ENCODE results near the gene TAL2.

TAL2 gene

DNA sequence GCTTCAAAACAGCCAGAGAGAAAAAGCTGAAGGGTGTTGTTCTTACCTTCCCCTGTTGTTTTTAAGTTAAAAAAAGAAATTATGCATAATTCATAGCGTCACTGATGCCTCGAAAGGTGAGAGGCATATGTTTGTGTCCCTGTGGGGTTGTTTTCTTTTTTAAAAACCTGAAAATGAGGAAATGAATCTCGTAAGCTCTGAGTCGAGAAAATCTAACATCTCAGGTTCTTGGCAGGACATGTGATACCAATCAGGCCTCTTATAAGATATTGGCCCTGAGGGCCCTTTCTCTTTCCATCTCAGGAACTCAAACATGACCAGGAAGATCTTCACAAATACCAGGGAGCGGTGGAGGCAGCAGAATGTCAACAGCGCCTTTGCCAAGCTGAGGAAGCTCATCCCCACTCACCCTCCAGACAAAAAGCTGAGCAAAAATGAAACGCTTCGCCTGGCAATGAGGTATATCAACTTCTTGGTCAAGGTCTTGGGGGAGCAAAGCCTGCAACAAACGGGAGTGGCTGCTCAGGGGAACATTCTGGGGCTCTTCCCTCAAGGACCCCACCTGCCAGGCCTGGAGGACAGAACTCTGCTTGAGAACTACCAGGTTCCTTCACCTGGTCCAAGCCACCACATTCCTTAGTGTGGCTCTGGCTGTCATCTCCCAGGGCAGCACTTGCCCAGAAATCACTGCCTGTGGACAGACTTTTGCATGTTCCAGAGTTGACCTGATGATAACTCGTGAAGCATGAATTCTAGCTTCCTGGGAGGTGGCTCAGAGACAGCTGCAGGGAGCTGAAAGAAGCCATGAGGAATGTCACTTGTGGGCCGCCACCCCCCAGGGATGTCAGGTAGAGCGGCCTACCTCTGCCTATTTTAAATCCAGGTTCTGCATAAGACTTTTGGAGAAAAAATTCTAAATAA, at the start of gene TAL2:
Gene TAL2, plus strand, starts transcription at position 274 of the 921 bp plus-strand sequence. Its CDS starts 40 bp downstream, at position 314.
- no peak for DNase-seq (ENCODE audit: low read depth in 2 of 2)

DNA sequence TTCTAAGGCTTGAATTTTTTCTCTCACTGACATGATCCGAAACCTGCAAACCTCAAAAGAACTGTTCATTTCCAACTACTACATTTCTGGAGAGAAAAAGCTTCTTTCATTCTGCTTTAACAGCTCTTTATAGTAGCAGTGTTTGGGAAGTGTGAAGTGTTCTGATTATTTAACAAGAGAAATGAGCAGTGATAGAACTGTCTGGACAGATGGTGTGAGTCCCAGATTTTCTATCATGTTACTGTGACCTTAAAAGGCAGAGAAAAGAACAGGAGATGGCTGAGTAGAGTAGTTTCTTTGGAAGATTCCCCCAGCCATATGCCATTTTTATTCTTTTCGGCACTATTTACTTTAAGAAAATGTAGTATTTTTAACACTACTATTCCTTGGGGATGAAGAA, 41.3 kb upstream of the TAL2 start:
- DNase-seq (ENCODE audit: low read depth in 2 of 2), result no peak

DNA sequence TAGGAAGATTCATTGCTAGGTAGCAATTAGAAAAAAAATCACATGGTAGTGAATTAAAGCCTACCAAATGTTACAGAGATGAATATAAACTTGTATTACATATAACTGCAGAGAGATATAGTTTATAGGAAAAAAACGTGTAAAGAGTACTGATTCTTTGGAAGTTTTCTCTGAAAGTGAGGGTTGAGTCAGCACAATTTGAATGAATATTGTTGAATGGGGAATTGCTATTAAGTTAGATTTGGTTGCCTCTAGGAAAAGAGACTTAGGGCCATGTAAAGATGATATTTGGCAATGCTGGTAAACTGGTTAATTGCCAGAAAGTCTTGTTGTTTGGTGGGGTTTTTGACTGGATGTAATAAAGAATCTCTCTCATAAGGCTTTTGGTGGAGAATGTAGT, 37.2 kb upstream of the TAL2 start:
- no peak for DNase-seq (ENCODE audit: low read depth in 2 of 2)

DNA sequence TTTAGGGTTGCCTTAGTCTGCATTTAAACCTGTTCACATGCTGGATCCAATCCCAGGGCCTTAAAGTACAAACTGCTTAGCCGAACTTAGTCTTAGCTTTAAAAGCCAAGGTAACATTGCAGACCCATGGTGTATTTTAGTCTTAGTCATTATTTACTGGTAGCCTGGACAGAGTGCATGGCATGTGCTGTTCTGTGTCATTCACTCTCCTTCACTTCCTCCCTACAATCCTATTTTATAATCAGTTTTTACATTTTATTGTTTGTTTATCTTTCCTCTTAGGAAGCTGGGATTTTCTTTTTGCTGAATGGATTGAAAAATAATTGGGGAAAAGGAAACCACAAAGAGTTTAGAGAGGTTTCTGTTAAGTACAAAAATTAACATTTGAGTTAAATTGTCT, 29.4 kb upstream of the TAL2 start:
- DNase-seq (ENCODE audit: low read depth in 2 of 2), result no peak

DNA sequence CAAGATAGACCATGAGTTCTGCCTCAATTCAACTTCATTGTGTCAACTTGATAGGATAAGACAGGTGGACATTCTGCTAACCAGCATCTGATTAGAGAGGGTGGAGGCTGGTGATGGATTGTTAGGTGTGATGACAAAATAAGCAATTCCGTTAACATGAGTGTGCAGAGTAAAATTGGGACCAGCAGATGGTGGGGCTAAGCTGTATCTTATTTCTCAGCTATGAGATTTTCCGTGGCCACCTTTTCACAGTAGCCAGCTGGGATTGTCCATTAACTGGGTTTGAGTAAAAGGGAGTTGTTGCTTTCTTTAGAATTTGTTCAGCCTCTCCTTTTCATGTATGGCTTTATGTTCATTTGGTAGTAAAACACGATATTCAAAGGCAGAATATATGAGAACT, 28.8 kb upstream of the TAL2 start:
- no peak for DNase-seq (ENCODE audit: low read depth in 2 of 2)

DNA sequence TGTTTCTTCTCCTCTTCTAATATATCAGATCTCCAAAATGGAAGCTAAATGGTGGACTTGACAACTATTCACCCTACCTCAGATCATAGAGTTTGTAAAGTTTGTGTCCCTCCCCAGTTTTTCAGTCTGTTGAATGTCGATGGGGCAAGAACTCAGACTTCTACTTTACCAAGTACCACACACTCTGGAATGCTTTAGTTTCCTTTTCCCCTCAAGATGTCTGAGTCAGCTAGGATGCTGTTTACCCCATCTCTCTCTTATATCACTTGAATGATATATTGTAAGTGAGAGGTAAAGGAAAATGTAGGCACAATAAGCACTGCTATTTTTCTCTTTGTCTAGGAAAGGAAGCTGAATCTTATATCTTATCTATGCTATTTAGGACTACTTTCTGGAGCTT, 25.9 kb upstream of the TAL2 start:
- DNase-seq (ENCODE audit: low read depth in 2 of 2), result no peak

DNA sequence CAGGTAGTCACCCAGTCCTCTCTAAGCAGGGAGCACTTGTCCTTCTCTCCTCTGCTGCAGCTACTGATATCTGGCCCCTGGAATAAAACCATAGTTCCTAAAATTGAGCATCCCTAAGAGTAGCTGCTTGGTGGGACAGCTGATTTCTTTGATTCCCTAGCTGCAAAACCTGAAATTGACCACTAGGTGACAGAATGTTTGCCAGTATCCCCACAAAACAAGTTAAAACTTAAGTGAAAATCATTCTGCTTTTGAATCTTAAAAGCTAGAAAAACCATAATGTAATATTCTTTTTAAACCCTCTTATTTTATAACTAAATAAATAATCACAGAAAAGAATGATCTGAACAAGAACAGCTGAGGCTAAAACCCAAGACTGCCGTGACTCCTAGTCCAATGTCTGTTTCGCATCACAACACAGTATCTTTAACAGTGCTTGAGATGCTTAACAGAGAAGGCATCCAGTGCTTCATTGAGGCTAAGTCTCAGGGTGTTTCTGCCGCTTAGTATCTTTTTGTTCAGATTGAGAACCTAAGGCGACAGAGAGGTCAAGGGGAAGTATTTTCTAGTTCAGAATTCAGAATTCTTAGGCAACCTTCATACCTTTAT, 24.4 kb upstream of the TAL2 start:
- DNase-seq (ENCODE audit: low read depth in 2 of 2), result no peak

DNA sequence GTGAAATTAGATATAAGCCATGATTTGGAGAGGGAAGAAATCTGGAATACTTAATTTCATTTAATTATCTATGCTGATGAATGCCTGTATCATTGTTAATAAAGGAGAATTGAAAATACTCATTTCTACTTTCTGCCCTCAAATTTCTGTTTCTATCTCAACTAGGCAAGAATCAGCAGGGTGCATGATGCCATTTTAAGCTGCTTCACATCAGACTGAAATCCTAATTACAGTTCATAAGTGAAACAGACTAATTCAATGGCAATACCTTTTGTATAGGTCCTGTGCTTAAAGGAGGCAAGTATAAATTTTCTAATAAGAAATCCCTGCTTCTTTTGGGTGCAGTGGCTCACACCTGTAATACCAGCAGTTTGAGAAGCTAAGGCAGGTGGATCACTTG, 22.3 kb upstream of the TAL2 start:
- no peak for DNase-seq (ENCODE audit: low read depth in 2 of 2)

DNA sequence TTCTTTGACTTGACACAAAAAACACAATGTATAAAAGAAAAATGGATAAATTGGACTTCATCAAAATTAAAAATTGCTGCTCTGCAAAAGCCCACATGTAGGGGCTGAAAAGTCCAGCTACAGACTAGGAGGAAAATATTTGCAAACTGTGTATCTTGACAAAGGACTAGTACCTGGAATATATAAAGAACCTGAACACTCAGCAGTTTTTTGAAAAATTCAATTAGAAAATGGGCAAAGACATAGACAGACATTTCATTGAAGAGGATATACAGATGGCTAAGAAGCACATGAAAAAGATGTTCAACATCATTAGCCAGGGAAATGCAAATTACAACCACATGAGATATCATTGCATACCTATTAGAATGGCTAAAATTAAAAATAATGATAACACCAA, 18.5 kb upstream of the TAL2 start:
- DNase-seq (ENCODE audit: low read depth in 2 of 2), result no peak

GRCh38 chr9:105646879-105647594, 15.2 kb upstream of the TAL2 start:
- no peak for DNase-seq (ENCODE audit: low read depth in 2 of 2)

GRCh38 chr9:105647595-105648349, 14.5 kb upstream of the TAL2 start:
- no peak for DNase-seq (ENCODE audit: low read depth in 2 of 2)

- no peak for DNase-seq (ENCODE audit: low read depth in 2 of 2)
Measured at GRCh38 chr9:105651806-105652205, 10.5 kb upstream of the TAL2 start.

GRCh38 chr9:105656131-105656921, 5.9 kb upstream of the TAL2 start:
- no peak for DNase-seq (ENCODE audit: low read depth in 2 of 2)

- DNase-seq (ENCODE audit: low read depth in 2 of 2), result no peak
Measured at GRCh38 chr9:105658351-105658750, 3.9 kb upstream of the TAL2 start.

DNA sequence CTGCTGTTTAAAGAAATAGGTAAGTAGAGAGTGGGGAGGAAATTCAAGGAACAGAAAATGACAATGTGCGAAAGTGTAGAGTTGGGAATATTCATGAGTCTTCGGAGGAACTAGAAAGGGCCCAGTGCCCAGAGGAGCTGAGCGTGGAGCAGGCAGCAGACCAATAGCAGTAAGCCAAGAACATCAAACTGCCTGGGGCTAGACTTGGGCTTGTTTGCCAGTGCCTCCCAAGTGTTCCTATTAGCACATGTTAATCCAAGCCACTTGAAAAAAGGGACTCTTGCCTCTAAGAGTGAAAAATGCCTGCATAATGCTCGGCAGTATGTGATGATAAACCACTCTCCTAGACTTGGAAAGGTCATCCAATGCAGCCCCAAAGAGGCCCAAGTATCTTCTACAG, 1.2 kb upstream of the TAL2 start:
- no peak for DNase-seq (ENCODE audit: low read depth in 2 of 2)

GRCh38 chr9:105663914-105664313, 1.7 kb downstream of the TAL2 start:
- no peak for DNase-seq (ENCODE audit: low read depth in 2 of 2)

GRCh38 chr9:105667867-105668266, 5.6 kb downstream of the TAL2 start:
- DNase-seq (ENCODE audit: low read depth in 2 of 2), result no peak

DNA sequence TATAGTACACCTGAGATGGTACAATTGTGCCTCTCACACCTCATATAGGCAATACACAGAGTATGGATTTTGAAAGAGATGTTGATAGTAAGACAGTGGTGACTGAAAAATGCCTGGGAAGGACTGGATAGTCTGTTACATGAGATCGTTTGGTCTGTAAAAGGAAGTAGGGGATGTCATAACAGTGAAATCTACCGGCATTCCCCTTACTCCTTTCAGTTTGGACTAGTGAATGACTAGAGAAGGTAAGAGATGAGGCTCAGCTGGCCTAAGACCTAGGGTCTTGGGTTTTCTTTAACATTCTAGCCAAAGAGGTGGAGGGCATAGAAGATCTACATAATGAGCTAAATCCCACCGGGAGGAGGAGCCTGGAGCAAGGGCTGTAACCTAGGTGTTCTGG, 8.1 kb downstream of the TAL2 start:
- no peak for DNase-seq (ENCODE audit: low read depth in 2 of 2)

DNA sequence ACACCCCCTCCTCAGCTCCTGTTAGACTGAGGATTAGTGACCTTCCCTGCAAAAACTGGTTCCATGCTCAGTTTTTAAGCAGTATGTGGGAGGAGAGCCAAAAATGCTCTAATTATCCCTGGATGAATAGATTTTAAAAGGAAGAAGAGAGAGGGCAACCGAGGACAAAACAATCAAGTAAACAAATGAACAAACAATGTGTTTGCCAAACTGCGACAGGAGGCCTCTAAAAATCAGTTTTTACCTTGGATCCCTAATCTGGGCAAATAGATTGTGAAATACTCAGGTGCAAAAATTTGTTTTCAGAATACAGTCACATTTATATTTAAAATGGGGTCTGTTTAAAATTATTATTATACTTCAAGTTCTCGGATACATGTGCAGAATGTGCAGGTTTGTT, 8.5 kb downstream of the TAL2 start:
- no peak for DNase-seq (ENCODE audit: low read depth in 2 of 2)

DNA sequence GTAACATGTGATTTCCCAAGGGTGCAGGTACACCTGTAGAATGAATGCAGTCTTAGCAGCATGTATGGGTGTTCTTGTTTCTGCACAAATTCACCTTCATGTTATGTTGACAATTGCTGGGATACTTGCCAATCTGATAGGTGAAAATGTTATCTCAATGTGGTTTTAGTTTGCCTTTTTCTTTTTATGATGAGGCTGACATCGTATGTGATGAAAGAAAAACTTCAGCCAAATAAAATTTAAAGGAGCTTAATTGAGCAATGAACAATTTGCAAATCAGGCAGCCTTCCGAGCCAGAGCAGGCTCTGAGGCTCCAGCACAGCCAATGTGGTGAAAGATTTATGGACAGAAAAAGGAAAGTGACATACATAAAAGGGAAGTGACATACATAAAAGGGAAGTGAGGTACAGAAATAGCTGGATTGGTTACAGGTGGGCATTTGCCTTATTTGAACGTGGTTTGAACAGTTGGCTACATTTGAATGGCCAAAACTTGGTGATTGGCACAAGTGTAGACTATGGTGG, 10.5 kb downstream of the TAL2 start:
- no peak for DNase-seq (ENCODE audit: low read depth in 2 of 2)

GRCh38 chr9:105673850-105674387, 11.7 kb downstream of the TAL2 start:
- DNase-seq (ENCODE audit: low read depth in 2 of 2), result no peak
